GM21526 (cell line): Measurements from ENCODE around the gene CNTFR.

Experiments
- ATAC-seq: cut with Tn5 transposase; IDR thresholded peaks from one replicate; pipeline ENCODE4 v1.9.1; 2021; ENCODE audit warnings: moderate library complexity; ENCODE audit not compliant: unreplicated experiment, low FRiP score

Gene CNTFR

GRCh38 chr9:34620061-34620994 is 30.8 kb upstream of the CNTFR start, which contains the start of gene DCTN3:
TSS of gene DCTN3 (minus strand) at chr9:34620495. CDS start at chr9:34620464, 31 bp downstream.
- ATAC-seq: peak; percentile 94

- no peak for ATAC-seq
Measured at GRCh38 chr9:34615132-34615531, 25.6 kb upstream of the CNTFR start.

- no peak for ATAC-seq
Measured at GRCh38 chr9:34612788-34613390, 23.4 kb upstream of the CNTFR start.

DNA sequence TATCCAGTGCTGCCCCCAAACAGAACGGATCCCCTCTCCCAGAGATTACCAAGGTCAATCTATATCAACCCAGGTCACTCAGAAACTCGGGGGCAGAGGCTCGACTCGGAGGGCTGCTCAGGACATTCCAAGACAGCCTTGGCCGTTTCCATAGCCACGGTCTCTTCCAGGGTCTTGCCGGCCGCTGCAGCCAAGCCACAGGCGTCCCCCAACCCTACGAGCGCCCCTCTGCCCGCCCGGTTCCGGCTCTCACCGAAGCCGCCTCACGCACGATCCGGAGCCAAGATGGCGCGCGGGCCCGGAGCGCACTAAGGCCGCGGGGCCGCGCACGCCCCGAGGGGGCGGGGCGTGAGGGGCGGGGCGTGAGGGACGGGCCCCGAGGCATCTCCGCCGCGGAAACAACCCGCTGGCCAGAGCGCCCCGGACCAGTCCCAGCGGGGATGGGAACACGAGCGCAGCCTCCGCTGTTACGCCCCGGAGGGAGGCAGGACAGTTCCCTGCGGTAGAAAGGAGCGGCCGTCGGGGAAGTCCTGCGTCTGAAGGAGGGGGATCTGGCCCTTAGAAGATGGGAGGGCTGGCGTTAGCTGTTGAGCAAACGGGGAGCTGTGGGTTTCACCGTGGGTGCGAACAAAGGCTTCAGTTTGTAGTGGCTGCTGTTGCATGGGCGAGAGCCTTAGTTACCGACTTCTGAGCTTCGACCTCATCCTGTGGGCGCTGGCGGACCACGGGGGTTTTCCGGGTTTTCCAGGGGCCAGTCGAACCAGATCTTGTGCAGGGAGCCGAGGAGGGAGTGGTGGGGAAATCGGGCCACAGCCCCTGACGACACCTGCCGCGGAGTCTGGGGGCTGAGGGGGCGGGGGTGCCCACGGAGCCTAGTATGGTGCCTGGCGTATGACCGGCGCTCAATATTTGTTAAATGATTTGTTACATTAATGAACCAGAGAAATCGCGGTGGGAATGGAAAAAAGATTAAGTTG is 22.6 kb upstream of the CNTFR start, which contains the start of gene RPP25L:
Gene RPP25L, minus strand, starts transcription at position 287 of the 977 bp plus-strand sequence. CDS start 801 bp downstream, outside the sequence.
- ATAC-seq: peak; percentile 76

GRCh38 chr9:34611251-34611810 is 21.8 kb upstream of the CNTFR start:
- ATAC-seq: peak; percentile 5

DNA sequence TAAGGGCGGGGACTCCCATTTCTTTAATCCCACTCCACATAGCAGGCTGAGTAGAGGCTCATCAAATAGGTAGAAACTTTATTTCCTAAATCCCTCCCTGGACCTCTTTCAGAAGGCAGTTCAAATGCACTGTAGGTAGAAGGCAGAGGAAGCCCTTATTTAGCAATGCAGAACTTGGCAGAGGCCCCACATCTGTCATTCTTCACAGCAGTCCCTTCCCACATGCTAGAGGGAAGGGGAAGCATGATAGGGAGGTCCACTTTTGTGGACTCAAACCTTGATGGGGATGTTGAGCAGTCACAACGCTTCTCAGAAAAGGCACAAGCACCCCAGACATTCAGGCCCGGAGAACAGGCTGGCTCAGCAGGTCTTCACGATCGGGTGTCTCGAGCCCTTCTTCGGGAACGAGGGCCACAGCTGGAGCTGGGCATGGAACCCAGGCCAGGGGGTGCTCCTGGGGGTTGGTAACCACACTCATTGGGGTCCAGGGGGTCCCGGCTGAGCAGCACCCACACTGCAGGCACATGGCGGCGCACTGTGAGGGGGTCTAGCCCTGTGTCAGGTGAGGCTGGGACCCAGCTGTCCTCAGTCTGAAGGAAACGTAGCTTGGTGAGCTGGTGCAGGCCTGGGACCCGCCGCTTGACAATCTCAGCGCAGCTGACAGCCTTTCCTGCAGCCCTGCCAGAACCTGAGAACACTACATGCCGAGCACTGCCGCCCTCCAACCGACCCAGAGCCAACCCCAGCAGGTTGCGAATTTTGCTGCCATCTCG is 21.1 kb upstream of the CNTFR start:
- ATAC-seq: no peak

- no peak for ATAC-seq
Measured at GRCh38 chr9:34607331-34607730, 17.8 kb upstream of the CNTFR start.

- no peak for ATAC-seq
Measured at GRCh38 chr9:34606905-34607304, 17.4 kb upstream of the CNTFR start.

- no peak for ATAC-seq
Measured at GRCh38 chr9:34606190-34606589, 16.7 kb upstream of the CNTFR start.

GRCh38 chr9:34603610-34604231 is 14.2 kb upstream of the CNTFR start:
- ATAC-seq: no peak

DNA sequence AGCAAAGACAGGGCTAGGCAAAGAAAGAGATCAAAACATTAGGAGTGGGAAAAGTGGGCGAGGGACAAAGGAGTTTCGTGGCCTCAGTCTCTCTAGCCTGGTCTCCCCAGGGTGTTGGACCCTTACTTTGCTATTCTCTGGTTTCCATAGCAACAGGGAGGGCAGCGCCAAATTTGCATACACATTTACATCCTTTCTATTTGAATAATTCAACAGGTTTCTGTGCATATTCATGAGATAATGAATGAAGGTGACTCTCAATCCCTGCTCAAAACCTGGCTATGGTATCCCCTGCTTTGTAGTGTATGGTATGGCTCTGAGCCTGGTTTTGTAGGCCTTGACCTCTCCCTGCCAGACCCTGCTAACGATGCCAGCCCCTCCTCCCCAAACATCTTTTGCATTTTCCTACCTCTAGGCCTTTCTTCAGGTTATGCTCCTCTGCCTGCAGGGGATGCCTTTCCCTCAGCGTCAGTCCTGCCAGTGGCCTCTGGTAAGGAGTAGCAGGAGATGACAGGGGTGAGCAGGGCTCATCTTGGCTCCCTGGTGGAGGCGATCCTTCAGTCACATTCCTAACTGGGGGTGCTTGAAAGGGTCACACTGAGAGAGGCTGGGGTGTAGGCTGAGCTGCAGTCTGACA is 12.5 kb upstream of the CNTFR start:
- ATAC-seq: no peak

GRCh38 chr9:34600908-34601307 is 11.4 kb upstream of the CNTFR start:
- no peak for ATAC-seq

GRCh38 chr9:34599546-34599945 is 10.0 kb upstream of the CNTFR start:
- ATAC-seq: no peak

- ATAC-seq: no peak
Measured at GRCh38 chr9:34594177-34594576, 4.7 kb upstream of the CNTFR start.

DNA sequence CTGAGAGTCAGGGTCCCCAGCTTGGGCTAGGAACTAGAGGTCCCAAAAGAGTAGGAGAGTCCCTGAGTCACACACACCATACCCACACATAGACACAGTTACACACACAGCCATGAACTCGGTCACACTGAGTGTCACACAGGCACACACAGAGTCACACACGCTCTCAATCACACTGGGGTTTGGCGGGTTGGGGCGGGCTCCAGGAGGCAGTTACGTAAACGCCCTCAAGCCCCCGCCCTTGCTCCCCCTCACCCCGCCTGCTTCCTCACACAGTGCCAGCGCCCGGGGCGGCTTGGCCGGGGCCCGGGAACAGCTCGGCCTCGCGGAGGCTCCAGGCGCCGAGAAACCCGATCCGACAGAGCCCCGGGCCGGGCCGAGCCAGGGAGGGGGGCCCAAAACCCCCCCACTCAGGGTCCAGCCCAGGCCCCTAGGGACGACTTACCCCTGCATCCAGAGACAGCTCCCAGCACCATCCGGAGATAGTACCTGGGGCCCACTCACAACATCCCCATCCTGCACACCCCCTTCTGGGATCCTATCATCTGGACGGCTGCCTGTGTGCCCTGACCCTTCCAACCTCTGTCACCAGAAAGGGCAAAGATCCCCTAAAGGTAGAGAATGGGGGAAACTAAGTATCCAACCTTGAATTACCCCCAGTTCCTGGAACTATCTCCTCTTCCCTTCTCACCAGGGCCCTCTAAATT is 3.5 kb upstream of the CNTFR start:
- ATAC-seq: no peak

GRCh38 chr9:34591917-34592866 is 2.7 kb upstream of the CNTFR start:
- no peak for ATAC-seq
